Liver (tissue), 2 donors: Measurements from ENCODE around the gene PDE4B.

Experiments used
- CTCF ChIP-seq: fragments of 150-350 bp; IDR thresholded peaks from 2 replicates; pipeline ENCODE4 v1.5.1; 2017; ENCODE audit warnings: improper control_type of control experiment, low read depth, low read length; ENCODE audit not compliant: missing input control
- YY1 ChIP-seq: IDR thresholded peaks from 2 replicates; pipeline ENCODE4 v1.6.1; 2016; ENCODE audit warnings: antibody characterized with exemption, mild to moderate bottlenecking
- donor health status: healthy.

GRCh38 chr1:66237042-66237441 is 444.3 kb downstream of the PDE4B start:
- TF ChIP-seq CTCF (no peak), YY1 (no peak)
